Keratinocyte (primary cell): ENCODE data around the gene IFI16. TPM values are rescaled to one million over a fixed set of nuclear protein-coding genes. Genes with fewer than 3 reads are reported as not detected.

Experiments
- DNase-seq: peaks from one replicate; pipeline ENCODE4 v3.0.0-alpha.2; 2011; ENCODE audit warnings: low read depth, missing footprints, low spot score
- FAIRE-seq: peaks from 2 replicates; lab custom pipeline; 2011; peaks lifted over from hg19 to GRCh38; lab: Jason Lieb, UNC
- H2AFZ ChIP-seq: 2 replicates; pipeline ENCODE4 v1.6.0; 2012; ENCODE audit warnings: low read length, control low read depth, inconsistent platforms; ENCODE audit not compliant: control insufficient read depth
- H3K27ac ChIP-seq: 2 replicates; pipeline ENCODE4 v1.5.1; 2011; ENCODE audit warnings: low read length; ENCODE audit not compliant: control insufficient read depth, insufficient read depth
- H3K27me3 ChIP-seq: 3 replicates; pipeline ENCODE4 v1.6.0; 2011; ENCODE audit warnings: low read length; ENCODE audit not compliant: control insufficient read depth, insufficient read depth; ENCODE audit errors: extremely low read depth
- H3K36me3 ChIP-seq, 2 experiments: 2 replicates in 1 of 2; 3 replicates in 1 of 2; pipeline ENCODE4 v1.5.1; 2011; ENCODE audit warnings: low read length in 2 of 2, mild to moderate bottlenecking in 1 of 2; ENCODE audit not compliant: control insufficient read depth in 2 of 2, insufficient read depth in 2 of 2; ENCODE audit errors: extremely low read depth in 1 of 2
- H3K4me1 ChIP-seq: 3 replicates; pipeline ENCODE4 v1.5.1; 2011; ENCODE audit warnings: low read length; ENCODE audit not compliant: control insufficient read depth, insufficient read depth; ENCODE audit errors: extremely low read depth
- H3K4me2 ChIP-seq: 3 replicates; pipeline ENCODE4 v1.6.0; 2011; ENCODE audit warnings: low read depth, low read length; ENCODE audit not compliant: control insufficient read depth, insufficient read depth; ENCODE audit errors: extremely low read depth
- H3K4me3 ChIP-seq, 3 experiments: fragments of 200-600 bp in 1 of 3; sonication (generic) in 1 of 3; 2 replicates in 2 of 3; 3 replicates in 1 of 3; pipeline ENCODE4 v1.5.1; 2011 to 2016; ENCODE audit warnings: low read length in 3 of 3, mild to moderate bottlenecking in 3 of 3, control low read depth in 2 of 3, inconsistent platforms in 1 of 3, low read depth in 1 of 3, mixed read lengths in 1 of 3, mixed run types in 1 of 3, moderate library complexity in 1 of 3; ENCODE audit not compliant: control insufficient read depth in 2 of 3, insufficient read depth in 2 of 3; ENCODE audit errors: extremely low read depth in 1 of 3
- H3K79me2 ChIP-seq: 2 replicates; pipeline ENCODE4 v1.6.0; 2012; ENCODE audit warnings: low read length; ENCODE audit not compliant: control insufficient read depth, insufficient read depth
- H3K9ac ChIP-seq: 3 replicates; pipeline ENCODE4 v1.6.0; 2011; ENCODE audit warnings: low read length; ENCODE audit not compliant: control insufficient read depth, insufficient read depth; ENCODE audit errors: extremely low read depth
- H3K9me1 ChIP-seq: 3 replicates; pipeline ENCODE4 v1.6.0; 2011; ENCODE audit warnings: low read length; ENCODE audit not compliant: control insufficient read depth, insufficient read depth; ENCODE audit errors: extremely low read depth
- H3K9me3 ChIP-seq: 2 replicates; pipeline ENCODE4 v1.5.1; 2012; ENCODE audit warnings: low read depth, low read length; ENCODE audit not compliant: control insufficient read depth
- H4K20me1 ChIP-seq: 3 replicates; pipeline ENCODE4 v1.6.0; 2011; ENCODE audit warnings: low read length; ENCODE audit not compliant: control insufficient read depth, insufficient read depth; ENCODE audit errors: extremely low read depth
- EZH2 ChIP-seq: IDR thresholded peaks from one replicate; pipeline ENCODE4 v1.6.1; 2012; ENCODE audit warnings: inconsistent platforms, mild to moderate bottlenecking, low read length, moderate library complexity
- dilution Hi-C: fragments of 300-500 bp; cut with MboI; formaldehyde crosslinking; loops from one replicate; pipeline ENCODE4 v1.7.0; 2020; ENCODE audit warnings: low sequenced_read_pairs; ENCODE audit not compliant: extremely low pct_ligation_motif_present
- polyA plus RNA-seq, 5 experiments: library from polyadenylated mRNA; depleted of rRNA in 3 of 5; stranded (reverse) in 3 of 5; stranded (forward) in 1 of 5; unstranded in 1 of 5; fragments of >200 nt; gene quantifications; 1 replicate in 1 of 5; 2 replicates in 3 of 5; 3 replicates in 1 of 5; pipeline versions ENCODE4 v1.2.1 to v1.2.3, GENCODE V29; 2011 to 2012; ENCODE audit warnings: missing spikeins in 2 of 5, low read depth in 1 of 5, low replicate concordance in 1 of 5
- TF ChIP-seq, protein P1 (sequence below), 3 experiments: IDR thresholded peaks in 1 of 3; conservative IDR thresholded peaks in 1 of 3; optimal IDR thresholded peaks in 1 of 3; 2 replicates in 2 of 3; 3 replicates in 1 of 3; pipeline versions ENCODE3 to v1.5.1; 2011; ENCODE audit warnings: low read length in 3 of 3, mild to moderate bottlenecking in 3 of 3, moderate library complexity in 2 of 3, control low read depth in 1 of 3, inconsistent platforms in 1 of 3; ENCODE audit not compliant: insufficient read depth in 2 of 3; ENCODE audit errors: extremely low read depth in 1 of 3

The IFI16 gene
- polyA plus RNA-seq, 1 donor (not counting 4 experiments of a cell fraction or from before 2014, with no cell fraction given), result 193 TPM

DNA sequence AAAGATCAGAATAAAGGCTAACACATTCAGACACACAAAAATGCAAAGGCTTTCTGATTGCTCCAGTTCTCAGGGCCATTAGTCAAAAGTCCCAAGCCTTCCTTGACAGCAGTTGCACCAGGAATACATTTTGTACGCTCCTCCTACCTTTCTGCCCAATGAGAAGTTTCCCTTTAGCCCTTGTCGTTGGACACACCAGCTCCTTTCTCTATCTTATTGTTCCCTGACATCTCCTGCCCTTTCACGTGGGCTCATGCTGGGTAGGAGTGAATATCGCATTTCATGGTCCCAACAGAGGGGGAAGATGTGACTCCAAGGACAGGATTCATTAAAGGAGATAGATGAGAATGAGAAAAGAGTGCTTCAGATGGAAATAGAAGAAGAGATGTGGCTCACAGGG, 33.5 kb upstream of the IFI16 start:
- no peak overlapping the region for H3K4me3 ChIP-seq
- FAIRE-seq (no peak), DNase-seq (no peak)
- H3K27ac ChIP-seq, result no peak overlapping the region
- no peak overlapping the region for H3K4me2 ChIP-seq
- H3K27me3 ChIP-seq, result no peaks in the 10 kb centered on the region
- no peaks in the 10 kb centered on the region for H3K4me1 ChIP-seq
- no peaks in the 10 kb centered on the region for H3K9me3 ChIP-seq
- H4K20me1 ChIP-seq, result no peaks in the 10 kb centered on the region
- TF ChIP-seq, protein P1, sequence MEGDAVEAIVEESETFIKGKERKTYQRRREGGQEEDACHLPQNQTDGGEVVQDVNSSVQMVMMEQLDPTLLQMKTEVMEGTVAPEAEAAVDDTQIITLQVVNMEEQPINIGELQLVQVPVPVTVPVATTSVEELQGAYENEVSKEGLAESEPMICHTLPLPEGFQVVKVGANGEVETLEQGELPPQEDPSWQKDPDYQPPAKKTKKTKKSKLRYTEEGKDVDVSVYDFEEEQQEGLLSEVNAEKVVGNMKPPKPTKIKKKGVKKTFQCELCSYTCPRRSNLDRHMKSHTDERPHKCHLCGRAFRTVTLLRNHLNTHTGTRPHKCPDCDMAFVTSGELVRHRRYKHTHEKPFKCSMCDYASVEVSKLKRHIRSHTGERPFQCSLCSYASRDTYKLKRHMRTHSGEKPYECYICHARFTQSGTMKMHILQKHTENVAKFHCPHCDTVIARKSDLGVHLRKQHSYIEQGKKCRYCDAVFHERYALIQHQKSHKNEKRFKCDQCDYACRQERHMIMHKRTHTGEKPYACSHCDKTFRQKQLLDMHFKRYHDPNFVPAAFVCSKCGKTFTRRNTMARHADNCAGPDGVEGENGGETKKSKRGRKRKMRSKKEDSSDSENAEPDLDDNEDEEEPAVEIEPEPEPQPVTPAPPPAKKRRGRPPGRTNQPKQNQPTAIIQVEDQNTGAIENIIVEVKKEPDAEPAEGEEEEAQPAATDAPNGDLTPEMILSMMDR (optimal IDR thresholded peaks at IDR 0.05 in 1 of 3, IDR thresholded peaks at IDR 0.05 in 1 of 3, conservative IDR thresholded peaks at IDR 0.05 in 1 of 3; ENCODE audit: extremely low read depth in 1 of 3, insufficient read depth in 2 of 3, low read length in 3 of 3), result no peak
- no peak for TF ChIP-seq EZH2
- no peaks in the 10 kb centered on the region for H3K79me2 ChIP-seq
- no peak overlapping the region for H2AFZ ChIP-seq
- no peaks in the 10 kb centered on the region for H3K36me3 ChIP-seq
- no peak overlapping the region for H3K9ac ChIP-seq
- no peaks in the 10 kb centered on the region for H3K9me1 ChIP-seq
- dilution Hi-C loops, result no loop called here

DNA sequence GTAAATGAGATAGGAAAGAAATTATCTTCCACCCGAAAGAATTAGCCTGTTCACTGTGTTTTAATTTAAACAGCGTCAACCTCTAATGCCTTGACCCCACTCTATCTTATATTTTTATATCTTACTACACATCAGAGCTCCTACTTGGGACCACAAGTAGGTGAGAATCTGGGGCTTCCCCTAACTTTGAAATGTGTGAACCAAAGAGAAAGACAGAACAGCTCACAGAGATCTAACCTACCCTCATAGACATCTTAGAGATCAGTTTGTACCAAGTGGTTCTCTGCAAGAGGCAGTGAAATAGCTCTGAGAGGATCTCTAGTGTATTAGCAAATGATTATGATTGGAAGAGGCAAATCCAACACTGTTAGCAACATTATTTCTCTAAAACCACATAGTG, 31.0 kb upstream of the IFI16 start:
- FAIRE-seq, result no peak
- TF ChIP-seq, protein P1 (optimal IDR thresholded peaks at IDR 0.05 in 1 of 3, IDR thresholded peaks at IDR 0.05 in 1 of 3, conservative IDR thresholded peaks at IDR 0.05 in 1 of 3; ENCODE audit: extremely low read depth in 1 of 3, insufficient read depth in 2 of 3, low read length in 3 of 3), result no peak
- no peak for TF ChIP-seq EZH2
- no peaks in the 10 kb centered on the region for H3K79me2 ChIP-seq

More for the DNA sequence above, 31.0 kb upstream of the IFI16 start:
- dilution Hi-C loops, result no loop called here
- no peak overlapping the region for H3K27ac ChIP-seq
- no peak for DNase-seq
- H3K4me3 ChIP-seq, result no peak overlapping the region
- H3K9me3 ChIP-seq, result no peaks in the 10 kb centered on the region
- no peaks in the 10 kb centered on the region for H3K36me3 ChIP-seq
- no peak overlapping the region for H3K9ac ChIP-seq
- no peaks in the 10 kb centered on the region for H3K9me1 ChIP-seq
- H3K27me3 ChIP-seq, result no peaks in the 10 kb centered on the region
- H3K4me2 ChIP-seq, result no peak overlapping the region
- H3K4me1 ChIP-seq, result no peaks in the 10 kb centered on the region
- H2AFZ ChIP-seq, result no peak overlapping the region
- H4K20me1 ChIP-seq, result no peaks in the 10 kb centered on the region
